A673 (cell line): ENCODE results near the gene MOGAT2. TPM values are rescaled to one million over a fixed set of nuclear protein-coding genes. Genes with fewer than 3 reads are reported as not detected.

Source experiments
- BruUV-seq: library from RNA; stranded (reverse); fragments of 400-500 nt; replicated peaks from 2 replicates; lab custom pipeline; 2021; lab: Mats Ljungman, UMichigan
- CTCF ChIA-PET: fragments of 300-600 bp; sonication (Branson Sonifier 250); formaldehyde crosslinking; loops from one replicate; lab custom pipeline; 2022; ENCODE audit warnings: antibody characterized with exemption; lab: Charles Lee
- POLR2A ChIA-PET: fragments of 300-600 bp; sonication (Branson Sonifier 250); formaldehyde crosslinking; loops from one replicate; lab custom pipeline; 2022; ENCODE audit warnings: antibody characterized with exemption; ENCODE audit not compliant: low non-redundant PET; lab: Charles Lee
- DNase-seq: peaks from one replicate; pipeline ENCODE4 v3.0.0-alpha.2; 2015; ENCODE audit warnings: low spot score
- H3K27ac ChIP-seq: fragments of 200-600 bp; sonication (generic); 2 replicates; pipeline ENCODE4 v1.5.1; 2016; ENCODE audit warnings: mixed run types, low read depth, mild to moderate bottlenecking, mixed read lengths, antibody characterized with exemption, low read length; ENCODE audit not compliant: poor library complexity, severe bottlenecking
- H3K27me3 ChIP-seq: fragments of 200-600 bp; sonication (generic); replicated peaks from 2 replicates; pipeline ENCODE4 v1.6.1; 2017; ENCODE audit warnings: mixed run types, low read depth, mild to moderate bottlenecking, mixed read lengths, antibody characterized with exemption, low read length; ENCODE audit not compliant: insufficient read depth, poor library complexity
- H3K36me3 ChIP-seq: fragments of 200-600 bp; sonication (generic); 2 replicates; pipeline ENCODE4 v1.6.1; 2016; ENCODE audit warnings: mixed run types, mild to moderate bottlenecking, mixed read lengths, antibody characterized with exemption, low read length; ENCODE audit not compliant: insufficient read depth, poor library complexity, severe bottlenecking
- H3K4me1 ChIP-seq: fragments of 200-600 bp; sonication (generic); 2 replicates; pipeline ENCODE4 v1.6.1; 2017; ENCODE audit warnings: mixed run types, mild to moderate bottlenecking, mixed read lengths, antibody characterized with exemption, low read length; ENCODE audit not compliant: insufficient read depth, poor library complexity, severe bottlenecking
- H3K4me3 ChIP-seq: fragments of 200-600 bp; sonication (generic); 2 replicates; pipeline ENCODE4 v1.5.1; 2016; ENCODE audit warnings: low read depth, mixed run types, mild to moderate bottlenecking, mixed read lengths, low read length; ENCODE audit not compliant: poor library complexity, severe bottlenecking
- H3K9me3 ChIP-seq: fragments of 200-600 bp; sonication (generic); 2 replicates; pipeline ENCODE4 v1.6.1; 2016; ENCODE audit warnings: mixed run types, low read depth, mild to moderate bottlenecking, mixed read lengths, antibody characterized with exemption, low read length; ENCODE audit not compliant: poor library complexity, severe bottlenecking
- CTCF ChIP-seq: fragments of 300-800, 200-600 bp; sonication (generic); conservative IDR thresholded peaks from 2 replicates; pipeline ENCODE4 v1.5.1; 2017; ENCODE audit warnings: low read depth, mild to moderate bottlenecking, antibody characterized with exemption, low read length, moderate library complexity, mixed read lengths
- EZH2 ChIP-seq: fragments of 200-600 bp; sonication (generic); IDR thresholded peaks from 2 replicates; pipeline ENCODE4 v1.6.1; 2017; ENCODE audit warnings: borderline replicate concordance, low read depth, mild to moderate bottlenecking, mixed read lengths, antibody characterized with exemption, low read length; ENCODE audit not compliant: poor library complexity, severe bottlenecking
- intact Hi-C: fragments of 100-400 bp; cut with micrococcal nuclease; formaldehyde crosslinking; loops from one replicate; pipeline ENCODE4 v1.10.0; 2022; ENCODE audit not compliant: unreplicated experiment
- total RNA-seq: library from RNA; stranded (reverse); gene quantifications from 2 replicates; pipeline ENCODE4 v1.2.3, GENCODE V29; 2021

The MOGAT2 gene
- total RNA-seq, 1 experiment from 2014 or later, result not detected

DNA sequence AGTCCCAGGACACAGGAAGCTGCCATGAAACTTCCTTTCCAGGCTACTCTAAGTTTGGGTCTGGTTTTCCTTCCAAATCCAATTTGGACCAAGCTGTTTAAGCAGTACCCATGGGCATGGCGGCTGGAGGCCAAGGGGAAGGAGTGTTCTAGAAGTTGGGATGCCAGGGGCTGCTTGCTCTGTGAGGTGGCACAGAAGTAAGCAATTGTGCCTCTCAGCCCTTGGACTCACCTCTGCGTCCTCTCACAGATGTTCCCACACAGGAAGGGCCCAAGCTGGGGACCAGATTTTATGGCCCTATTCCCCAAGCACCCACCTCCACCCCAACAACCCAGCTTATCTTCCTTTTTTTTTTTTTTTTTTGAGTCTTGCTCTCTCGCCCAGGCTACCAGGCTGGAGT is 47.5 kb downstream of the MOGAT2 start:
- no peaks in the 10 kb centered on the region for H3K36me3 ChIP-seq
- POLR2A ChIA-PET, result no interaction called here

GRCh38 chr11:75766443-75767227 is 49.0 kb downstream of the MOGAT2 start:
- CTCF ChIA-PET, result no interaction called here

More for the DNA sequence above, 47.5 kb downstream of the MOGAT2 start:
- H3K4me3 ChIP-seq, result no peak overlapping the region
- intact Hi-C loops, result no loop called here
- DNase-seq, result no peak
- H3K4me1 ChIP-seq, result peaks cover 21% of the 10 kb centered on the region
- no peak overlapping the region for H3K27ac ChIP-seq
- H3K27me3 ChIP-seq, result no peaks in the 10 kb centered on the region
- no TSS peak for BruUV-seq
- no peaks in the 10 kb centered on the region for H3K9me3 ChIP-seq
- TF ChIP-seq EZH2 (no peak), CTCF (no peak)
- CTCF ChIA-PET, result no interaction called here

DNA sequence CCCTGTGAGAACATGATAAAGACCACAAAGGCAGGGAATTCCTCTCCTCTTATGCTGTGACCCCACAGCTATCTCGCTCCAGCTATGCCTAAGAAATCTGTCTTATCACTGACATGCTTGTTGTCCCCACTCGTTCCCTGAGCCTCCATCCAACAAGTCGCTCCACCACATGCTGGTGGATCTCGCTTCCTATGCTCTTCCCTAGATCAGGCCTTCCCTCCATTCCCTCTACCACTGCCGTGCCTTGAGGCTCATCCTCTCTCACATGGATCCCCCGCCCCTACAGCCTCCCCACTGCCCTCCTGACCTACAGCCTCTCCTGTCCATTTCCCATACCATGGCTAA is 49.6 kb downstream of the MOGAT2 start:
- ChIA-PET CTCF (no interaction called here), POLR2A (no interaction called here)
- intact Hi-C loops, result no loop called here
- Histone ChIP-seq H3K27me3 (no peaks in the 10 kb centered on the region), H3K4me1 (peaks cover 21% of the 10 kb centered on the region), H3K27ac (no peak overlapping the region), H3K4me3 (no peak overlapping the region), H3K36me3 (no peaks in the 10 kb centered on the region), H3K9me3 (no peaks in the 10 kb centered on the region)
- DNase-seq, result no peak
- no TSS peak for BruUV-seq
- TF ChIP-seq EZH2 (no peak), CTCF (no peak)

More at GRCh38 chr11:75766443-75767227, 49.0 kb downstream of the MOGAT2 start:
- no peak for DNase-seq
- BruUV-seq, result no TSS peak
- POLR2A ChIA-PET, result no interaction called here
- TF ChIP-seq CTCF, result no peak
- TF ChIP-seq EZH2, result no peak
- H3K36me3 ChIP-seq, result no peaks in the 10 kb centered on the region
- intact Hi-C loops, result no loop called here
- no peak overlapping the region for H3K27ac ChIP-seq
- peaks cover 21% of the 10 kb centered on the region for H3K4me1 ChIP-seq
- H3K4me3 ChIP-seq, result no peak overlapping the region
- H3K27me3 ChIP-seq, result no peaks in the 10 kb centered on the region
- H3K9me3 ChIP-seq, result no peaks in the 10 kb centered on the region
